Breast epithelium (tissue), 4 donors: ENCODE results near the gene TMEM74B. TPM values are rescaled to one million over a fixed set of nuclear protein-coding genes. Genes with fewer than 3 reads are reported as not detected.
"Not testable (repeated sequence)": the region's sequence is repeated elsewhere in the genome, so short reads cannot be mapped to it uniquely, and the experiment has no call there.

Source experiments
- DNase-seq, 2 donors: peaks; one replicate each; pipeline ENCODE4 v3.0.0-alpha.2; 2019; ENCODE audit warnings: low spot score in 2 of 2
- H3K27ac ChIP-seq, 2 donors: fragments of 200-600 bp; sonication (generic) in 1 of 2; one replicate each; pipeline ENCODE4 v1.5.1; 2016 to 2019; ENCODE audit warnings: mild to moderate bottlenecking in 1 of 2
- H3K27me3 ChIP-seq, 2 donors: fragments of 200-600 bp; sonication (generic) in 1 of 2; one replicate each; pipeline versions ENCODE4 v1.5.1 to v1.6.0; 2017 to 2019; ENCODE audit warnings: control low read depth in 1 of 2, mild to moderate bottlenecking in 1 of 2
- H3K36me3 ChIP-seq: fragments of 200-600 bp; one replicate; pipeline ENCODE4 v1.5.1; 2019
- H3K4me1 ChIP-seq, 2 donors: fragments of 200-600 bp; sonication (generic); one replicate each; pipeline ENCODE4 v1.5.1; 2016 to 2019; ENCODE audit warnings: control low read depth in 1 of 2
- H3K4me3 ChIP-seq, 3 donors: fragments of 200-600 bp; sonication (generic); 1 replicate in 2 of 3; 2 replicates in 1 of 3; pipeline ENCODE4 v1.5.1; 2016 to 2019; ENCODE audit warnings: mild to moderate bottlenecking in 3 of 3, moderate library complexity in 2 of 3
- H3K9me3 ChIP-seq, 2 donors: fragments of 200-600 bp; sonication (generic) in 1 of 2; one replicate each; pipeline ENCODE4 v1.5.1; 2016 to 2019; ENCODE audit warnings: control low read depth in 1 of 2
- CTCF ChIP-seq, 3 donors: fragments of 450-650 bp; IDR thresholded peaks; one replicate each; pipeline ENCODE4 v1.5.1; 2016 to 2017; ENCODE audit warnings: antibody characterized with exemption in 3 of 3, mild to moderate bottlenecking in 3 of 3, moderate library complexity in 3 of 3
- POLR2A ChIP-seq: fragments of 450-650 bp; IDR thresholded peaks from one replicate; pipeline ENCODE4 v1.6.1; 2016; ENCODE audit warnings: antibody characterized with exemption, mild to moderate bottlenecking, moderate library complexity
- POLR2AphosphoS5 ChIP-seq, 3 donors: sonication (generic); formaldehyde crosslinking; IDR thresholded peaks; one replicate each; pipeline ENCODE4 v1.6.1; 2017; ENCODE audit warnings: antibody characterized with exemption in 3 of 3
- intact Hi-C: fragments of 100-400 bp; cut with DNase I; formaldehyde crosslinking; loops from one replicate; pipeline ENCODE4 v1.15.1; 2023; ENCODE audit warnings: low total_unique reads
- total RNA-seq, 3 donors: library from RNA; depleted of rRNA; stranded (reverse); fragments of >200 nt; gene quantifications; one replicate each; pipeline ENCODE4 v1.1.0, GENCODE V29; 2016

The TMEM74B gene
- total RNA-seq, 3 donors from 2014 or later = 0.73 to 4.3 (median 1.1) TPM

GRCh38 chr20:1150968-1151367, 33.8 kb downstream of the TMEM74B start:
- TF ChIP-seq POLR2AphosphoS5 (IDR thresholded peaks at IDR 0.05) (no peak), POLR2A (no peak), CTCF (IDR thresholded peaks at IDR 0.05) (no peak)
- H3K4me3 ChIP-seq = no peak overlapping the region
- no peak for DNase-seq
- no peaks in the 10 kb centered on the region for H3K27me3 ChIP-seq
- H3K36me3 ChIP-seq = no peaks in the 10 kb centered on the region
- no peaks in the 10 kb centered on the region for H3K9me3 ChIP-seq
- H3K4me1 ChIP-seq = no peaks in the 10 kb centered on the region
- intact Hi-C loops = no loop called here
- no peak overlapping the region for H3K27ac ChIP-seq

GRCh38 chr20:1150218-1150617, 34.6 kb downstream of the TMEM74B start:
- no peak overlapping the region for H3K27ac ChIP-seq
- no peaks in the 10 kb centered on the region for H3K36me3 ChIP-seq
- no peak for DNase-seq
- no peak for TF ChIP-seq CTCF (IDR thresholded peaks at IDR 0.05)
- no peaks in the 10 kb centered on the region for H3K27me3 ChIP-seq
- H3K4me3 ChIP-seq = no peak overlapping the region
- intact Hi-C loops = no loop called here
- no peaks in the 10 kb centered on the region for H3K4me1 ChIP-seq
- no peaks in the 10 kb centered on the region for H3K9me3 ChIP-seq

DNA sequence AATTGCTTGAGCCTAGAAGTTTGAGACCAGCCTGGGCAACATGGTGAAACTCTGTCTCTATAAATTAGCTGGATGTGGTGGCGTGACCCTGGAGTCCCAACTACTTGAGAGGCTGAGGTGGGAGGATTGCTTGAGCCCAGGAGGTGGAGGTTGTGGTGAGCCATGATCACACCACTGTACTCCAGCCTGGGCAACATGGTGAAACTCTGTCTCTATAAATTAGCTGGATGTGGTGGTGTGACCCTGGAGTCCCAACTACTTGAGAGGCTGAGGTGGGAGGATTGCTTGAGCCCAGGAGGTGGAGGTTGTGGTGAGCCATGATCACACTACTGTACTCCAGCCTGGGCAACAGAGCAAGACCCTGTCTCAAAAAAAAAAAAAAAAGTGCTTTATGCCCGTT, 35.0 kb downstream of the TMEM74B start:
- intact Hi-C loops, DNase-seq, H3K9me3 ChIP-seq, H3K36me3 ChIP-seq, H3K4me1 ChIP-seq, H3K27ac ChIP-seq, H3K4me3 ChIP-seq, H3K27me3 ChIP-seq: not testable (repeated sequence)

GRCh38 chr20:1146957-1147356, 37.8 kb downstream of the TMEM74B start:
- TF ChIP-seq POLR2A (no peak), CTCF (IDR thresholded peaks at IDR 0.05) (no peak), POLR2AphosphoS5 (IDR thresholded peaks at IDR 0.05) (no peak)
- intact Hi-C loops = no loop called here
- DNase-seq = no peak
- H3K27ac ChIP-seq = no peak overlapping the region
- H3K4me3 ChIP-seq = no peak overlapping the region
- no peaks in the 10 kb centered on the region for H3K36me3 ChIP-seq
- H3K4me1 ChIP-seq = no peaks in the 10 kb centered on the region
- no peaks in the 10 kb centered on the region for H3K9me3 ChIP-seq
- H3K27me3 ChIP-seq = no peaks in the 10 kb centered on the region

DNA sequence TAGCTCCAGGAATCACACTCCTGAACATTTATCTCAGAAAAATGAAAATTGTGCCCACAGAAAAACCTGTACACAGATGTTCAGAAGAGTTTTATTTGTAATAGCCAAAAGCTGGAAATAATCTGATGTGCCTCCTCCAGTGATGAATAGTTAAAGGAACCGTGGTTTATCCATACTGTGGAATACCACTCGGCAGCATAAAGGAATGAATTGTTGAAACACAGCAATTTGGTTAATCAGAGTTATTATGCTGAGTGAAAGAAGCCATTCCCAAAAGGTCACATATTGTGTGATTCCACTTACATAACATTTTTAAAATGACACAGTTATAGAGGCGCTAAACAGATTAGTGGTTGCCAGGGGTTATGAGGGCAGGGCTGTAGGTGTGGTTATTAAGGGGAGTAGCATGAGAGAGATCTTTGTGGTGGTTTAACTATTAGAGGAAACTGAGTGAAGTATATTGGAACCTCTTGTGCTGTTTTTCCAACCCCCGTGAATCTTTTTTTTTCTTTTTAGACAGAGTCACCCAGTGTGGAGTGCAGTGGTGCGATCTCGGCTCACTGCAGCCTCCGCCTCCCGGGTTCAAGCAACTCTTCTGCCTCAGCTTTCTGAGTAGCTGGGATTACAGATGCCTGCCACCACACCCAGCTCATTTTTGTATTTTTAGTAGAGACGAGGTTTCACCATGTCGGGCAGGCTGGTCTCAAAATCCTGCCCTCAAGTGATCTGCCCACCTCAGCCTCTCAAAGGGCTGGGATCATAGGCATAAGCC, 40.2 kb downstream of the TMEM74B start:
- Histone ChIP-seq H3K4me1 (no peaks in the 10 kb centered on the region), H3K4me3 (no peak overlapping the region), H3K36me3 (no peaks in the 10 kb centered on the region), H3K27me3 (no peaks in the 10 kb centered on the region), H3K27ac (no peak overlapping the region), H3K9me3 (no peaks in the 10 kb centered on the region)
- DNase-seq = no peak
- TF ChIP-seq POLR2AphosphoS5 (IDR thresholded peaks at IDR 0.05) (no peak), CTCF (IDR thresholded peaks at IDR 0.05) (no peak), POLR2A (no peak)
- intact Hi-C loops = no loop called here

GRCh38 chr20:1137236-1137635, 47.5 kb downstream of the TMEM74B start:
- intact Hi-C loops = no loop called here
- no peak overlapping the region for H3K4me3 ChIP-seq
- no peak for DNase-seq
- no peaks in the 10 kb centered on the region for H3K9me3 ChIP-seq
- TF ChIP-seq CTCF (IDR thresholded peaks at IDR 0.05) (no peak), POLR2AphosphoS5 (IDR thresholded peaks at IDR 0.05) (no peak), POLR2A (no peak)
- H3K27ac ChIP-seq = no peak overlapping the region
- no peaks in the 10 kb centered on the region for H3K27me3 ChIP-seq
- peaks cover 15% of the 10 kb centered on the region for H3K36me3 ChIP-seq
- H3K4me1 ChIP-seq = no peaks in the 10 kb centered on the region
